ENCODE data around the gene TAF3.

The TAF3 gene

DNA sequence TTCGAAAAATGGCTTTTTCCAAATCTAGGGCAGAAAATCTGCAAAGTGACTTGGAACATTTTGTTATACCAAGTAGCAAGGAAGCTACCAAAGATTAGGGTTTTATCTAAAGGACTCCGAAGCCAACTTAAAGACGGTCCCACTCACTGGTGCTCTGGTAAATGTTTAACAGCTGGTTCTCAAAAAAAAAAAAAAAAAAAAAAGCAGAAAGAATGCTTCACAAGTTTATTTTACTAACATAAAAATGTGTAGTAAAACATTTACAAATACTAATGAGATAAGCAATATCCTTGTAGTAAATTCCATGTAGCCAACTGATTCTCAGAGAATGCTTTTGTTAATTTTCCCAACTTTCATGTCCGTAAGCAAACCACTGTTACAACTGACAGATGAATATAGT is 38.4 kb downstream of the TAF3 start:
- no peak overlapping the region for H2AFZ ChIP-seq (ENCODE audit: low read depth, low read length, severe bottlenecking)
- H3K27me3 ChIP-seq (ENCODE audit: low read length), result no peaks in the 10 kb centered on the region
- H3K27ac ChIP-seq (ENCODE audit: low read depth, low read length), result no peak overlapping the region
- no peaks in the 10 kb centered on the region for H3K79me2 ChIP-seq (ENCODE audit: insufficient read depth, low read length)
- H3K4me3 ChIP-seq (ENCODE audit: insufficient read depth, low read length, poor library complexity, severe bottlenecking), result no peak overlapping the region
- H3F3A ChIP-seq (ENCODE audit: insufficient read depth), result no peaks in the 10 kb centered on the region
- H3K36me3 ChIP-seq (ENCODE audit: low read length), result 0 out of 2 replicates have a peak, but pooled peaks cover 2% of the 10 kb centered on the region
- H3K9me2 ChIP-seq (replicated peaks; ENCODE audit: insufficient read depth, low read length), result no peaks in the 10 kb centered on the region
- H4K20me1 ChIP-seq (ENCODE audit: low read depth, low read length), result no peaks in the 10 kb centered on the region
- no peaks in the 10 kb centered on the region for H3K9me3 ChIP-seq (ENCODE audit: insufficient read depth, low read length)
- TF ChIP-seq, protein P1, sequence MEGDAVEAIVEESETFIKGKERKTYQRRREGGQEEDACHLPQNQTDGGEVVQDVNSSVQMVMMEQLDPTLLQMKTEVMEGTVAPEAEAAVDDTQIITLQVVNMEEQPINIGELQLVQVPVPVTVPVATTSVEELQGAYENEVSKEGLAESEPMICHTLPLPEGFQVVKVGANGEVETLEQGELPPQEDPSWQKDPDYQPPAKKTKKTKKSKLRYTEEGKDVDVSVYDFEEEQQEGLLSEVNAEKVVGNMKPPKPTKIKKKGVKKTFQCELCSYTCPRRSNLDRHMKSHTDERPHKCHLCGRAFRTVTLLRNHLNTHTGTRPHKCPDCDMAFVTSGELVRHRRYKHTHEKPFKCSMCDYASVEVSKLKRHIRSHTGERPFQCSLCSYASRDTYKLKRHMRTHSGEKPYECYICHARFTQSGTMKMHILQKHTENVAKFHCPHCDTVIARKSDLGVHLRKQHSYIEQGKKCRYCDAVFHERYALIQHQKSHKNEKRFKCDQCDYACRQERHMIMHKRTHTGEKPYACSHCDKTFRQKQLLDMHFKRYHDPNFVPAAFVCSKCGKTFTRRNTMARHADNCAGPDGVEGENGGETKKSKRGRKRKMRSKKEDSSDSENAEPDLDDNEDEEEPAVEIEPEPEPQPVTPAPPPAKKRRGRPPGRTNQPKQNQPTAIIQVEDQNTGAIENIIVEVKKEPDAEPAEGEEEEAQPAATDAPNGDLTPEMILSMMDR (IDR thresholded peaks at IDR 0.05; ENCODE audit: insufficient read depth, low read length, poor library complexity, severe bottlenecking), result no peak
- TF ChIP-seq EZH2phosphoT487 (conservative IDR thresholded peaks at IDR 0.05; ENCODE audit: low read length), result no peak
- H3K4me2 ChIP-seq (ENCODE audit: low read depth, low read length, poor library complexity, severe bottlenecking), result no peak overlapping the region
- H3K9ac ChIP-seq (ENCODE audit: low read length), result no peak overlapping the region

DNA sequence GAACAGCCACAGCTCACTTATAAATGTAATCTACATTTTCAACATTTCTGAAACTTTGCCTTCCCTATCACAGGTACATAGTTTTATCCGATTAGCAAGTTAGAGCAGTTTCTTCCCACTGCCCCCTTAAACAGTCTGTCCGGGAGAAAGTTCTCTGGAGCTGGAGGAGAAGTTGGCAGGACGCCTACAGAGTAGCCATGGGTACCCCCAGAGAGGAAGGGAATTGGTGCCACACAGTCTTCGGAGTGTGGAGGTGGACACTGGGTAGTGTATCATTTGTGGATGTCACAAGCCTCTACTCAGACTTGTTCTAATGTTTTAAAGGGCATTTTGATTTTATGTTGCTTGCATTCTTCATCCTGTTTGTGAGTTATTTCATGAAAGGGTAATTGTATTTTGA is 39.0 kb downstream of the TAF3 start:
- H3K4me3 ChIP-seq (ENCODE audit: insufficient read depth, low read length, poor library complexity, severe bottlenecking), result no peak overlapping the region
- 0 out of 2 replicates have a peak, but pooled peaks cover 2% of the 10 kb centered on the region for H3K36me3 ChIP-seq (ENCODE audit: low read length)
- H3K9ac ChIP-seq (ENCODE audit: low read length), result no peak overlapping the region
- no peaks in the 10 kb centered on the region for H3F3A ChIP-seq (ENCODE audit: insufficient read depth)
- no peak for TF ChIP-seq EZH2phosphoT487 (conservative IDR thresholded peaks at IDR 0.05; ENCODE audit: low read length)
- TF ChIP-seq, protein P1 (IDR thresholded peaks at IDR 0.05; ENCODE audit: insufficient read depth, low read length, poor library complexity, severe bottlenecking), result no peak
- no peaks in the 10 kb centered on the region for H4K20me1 ChIP-seq (ENCODE audit: low read depth, low read length)
- H3K9me3 ChIP-seq (ENCODE audit: insufficient read depth, low read length), result no peaks in the 10 kb centered on the region
- H3K79me2 ChIP-seq (ENCODE audit: insufficient read depth, low read length), result peaks cover 4% of the 10 kb centered on the region; the same call in 1 of the 2 replicates
- no peak overlapping the region for H3K27ac ChIP-seq (ENCODE audit: low read depth, low read length)
- no peaks in the 10 kb centered on the region for H3K9me2 ChIP-seq (replicated peaks; ENCODE audit: insufficient read depth, low read length)
- no peak overlapping the region for H3K4me2 ChIP-seq (ENCODE audit: low read depth, low read length, poor library complexity, severe bottlenecking)
- H3K27me3 ChIP-seq (ENCODE audit: low read length), result no peaks in the 10 kb centered on the region
- H2AFZ ChIP-seq (ENCODE audit: low read depth, low read length, severe bottlenecking), result no peak overlapping the region

GRCh38 chr10:7861509-7862120 is 43.3 kb downstream of the TAF3 start:
- H3K4me3 ChIP-seq (ENCODE audit: insufficient read depth, low read length, poor library complexity, severe bottlenecking), result no peak overlapping the region
- H3K36me3 ChIP-seq (ENCODE audit: low read length), result peaks cover 7% of the 10 kb centered on the region; the same call in 1 of the 2 replicates
- H2AFZ ChIP-seq (ENCODE audit: low read depth, low read length, severe bottlenecking), result no peak overlapping the region
- TF ChIP-seq EZH2phosphoT487 (conservative IDR thresholded peaks at IDR 0.05; ENCODE audit: low read length), result no peak
- TF ChIP-seq, protein P1 (IDR thresholded peaks at IDR 0.05; ENCODE audit: insufficient read depth, low read length, poor library complexity, severe bottlenecking), result no peak
- peaks cover 16% of the 10 kb centered on the region; the same call in 1 of the 2 replicates for H3K79me2 ChIP-seq (ENCODE audit: insufficient read depth, low read length)
- H4K20me1 ChIP-seq (ENCODE audit: low read depth, low read length), result 0 out of 2 replicates have a peak, but pooled peaks cover 5% of the 10 kb centered on the region
- H3K27me3 ChIP-seq (ENCODE audit: low read length), result no peaks in the 10 kb centered on the region
- no peak overlapping the region for H3K9ac ChIP-seq (ENCODE audit: low read length)
- no peaks in the 10 kb centered on the region for H3K9me3 ChIP-seq (ENCODE audit: insufficient read depth, low read length)
- no peak overlapping the region for H3K4me2 ChIP-seq (ENCODE audit: low read depth, low read length, poor library complexity, severe bottlenecking)
- H3K9me2 ChIP-seq (replicated peaks; ENCODE audit: insufficient read depth, low read length), result no peaks in the 10 kb centered on the region
- H3K27ac ChIP-seq (ENCODE audit: low read depth, low read length), result no peak overlapping the region
- H3F3A ChIP-seq (ENCODE audit: insufficient read depth), result no peaks in the 10 kb centered on the region

Data from SU-DHL-6 (cell line).